ENCODE results near the gene TANGO2. TPM values are rescaled to one million over a fixed set of nuclear protein-coding genes. Genes with fewer than 3 reads are reported as not detected.

TANGO2 gene
- total and polyA plus RNA-seq, 9 of the 15 experiments (the other 6 are each of a cell fraction or from before 2014, with no cell fraction given): 15.5 to 94.9 (median 70.1) TPM

DNA sequence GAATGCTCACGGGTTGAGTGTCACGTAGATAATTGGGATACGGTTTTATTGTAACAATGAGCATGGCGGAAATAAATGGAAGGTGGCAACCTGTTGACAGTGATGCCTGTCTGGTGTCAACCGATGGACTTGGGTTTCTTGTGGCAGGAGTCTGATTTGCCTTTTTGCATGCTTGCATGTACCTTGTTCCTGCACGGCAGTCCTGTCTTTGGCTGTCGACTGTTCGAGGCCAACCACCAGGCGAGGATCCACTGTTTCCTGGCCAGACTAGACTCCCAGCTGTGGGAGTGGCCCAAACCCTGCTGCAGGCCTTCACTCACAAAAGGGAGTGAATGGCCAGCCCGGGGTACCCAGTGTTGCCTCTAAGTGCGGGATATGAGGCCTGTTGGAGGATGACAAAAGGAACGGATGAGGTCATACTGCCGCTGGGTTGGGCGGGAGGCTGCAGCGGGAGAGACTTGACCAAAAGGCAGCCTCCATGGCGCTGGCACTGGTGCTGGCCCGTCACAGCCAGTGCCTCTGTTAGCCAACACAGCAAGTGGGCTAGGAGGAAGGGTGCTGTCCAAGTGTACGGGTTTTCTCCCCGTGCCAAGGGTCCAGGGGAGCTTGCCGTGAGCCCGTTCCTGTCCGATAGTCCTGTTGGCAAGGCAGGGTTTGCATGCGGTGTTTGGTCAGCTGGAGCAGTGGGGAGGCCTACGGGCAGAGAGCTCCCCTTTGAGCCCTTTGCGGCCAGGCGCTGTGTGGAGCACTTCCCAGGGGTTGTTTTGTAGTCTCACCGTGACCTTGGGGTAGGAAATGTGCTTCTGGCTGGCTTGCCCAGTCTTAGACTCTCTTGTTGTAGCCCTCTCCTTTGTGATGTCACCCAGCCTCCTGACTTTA lies 60.1 kb downstream of the TANGO2 start (continued):
- TF ChIP-seq, protein P1, sequence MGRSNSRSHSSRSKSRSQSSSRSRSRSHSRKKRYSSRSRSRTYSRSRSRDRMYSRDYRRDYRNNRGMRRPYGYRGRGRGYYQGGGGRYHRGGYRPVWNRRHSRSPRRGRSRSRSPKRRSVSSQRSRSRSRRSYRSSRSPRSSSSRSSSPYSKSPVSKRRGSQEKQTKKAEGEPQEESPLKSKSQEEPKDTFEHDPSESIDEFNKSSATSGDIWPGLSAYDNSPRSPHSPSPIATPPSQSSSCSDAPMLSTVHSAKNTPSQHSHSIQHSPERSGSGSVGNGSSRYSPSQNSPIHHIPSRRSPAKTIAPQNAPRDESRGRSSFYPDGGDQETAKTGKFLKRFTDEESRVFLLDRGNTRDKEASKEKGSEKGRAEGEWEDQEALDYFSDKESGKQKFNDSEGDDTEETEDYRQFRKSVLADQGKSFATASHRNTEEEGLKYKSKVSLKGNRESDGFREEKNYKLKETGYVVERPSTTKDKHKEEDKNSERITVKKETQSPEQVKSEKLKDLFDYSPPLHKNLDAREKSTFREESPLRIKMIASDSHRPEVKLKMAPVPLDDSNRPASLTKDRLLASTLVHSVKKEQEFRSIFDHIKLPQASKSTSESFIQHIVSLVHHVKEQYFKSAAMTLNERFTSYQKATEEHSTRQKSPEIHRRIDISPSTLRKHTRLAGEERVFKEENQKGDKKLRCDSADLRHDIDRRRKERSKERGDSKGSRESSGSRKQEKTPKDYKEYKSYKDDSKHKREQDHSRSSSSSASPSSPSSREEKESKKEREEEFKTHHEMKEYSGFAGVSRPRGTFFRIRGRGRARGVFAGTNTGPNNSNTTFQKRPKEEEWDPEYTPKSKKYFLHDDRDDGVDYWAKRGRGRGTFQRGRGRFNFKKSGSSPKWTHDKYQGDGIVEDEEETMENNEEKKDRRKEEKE (IDR thresholded peaks at IDR 0.05; ENCODE audit: borderline replicate concordance in 1 of 2, control insufficient read depth in 1 of 2, low read depth in 2 of 2, low read length in 1 of 2): no peak
- TF ChIP-seq PCBP1 (IDR thresholded peaks at IDR 0.05; ENCODE audit: low read depth, low read length, poor library complexity, severe bottlenecking) (no peak), ERF (CRISPR knock-in tag; IDR thresholded peaks at IDR 0.05) (peak; percentile 97), L3MBTL2 (IDR thresholded peaks at IDR 0.05) (no peak), CREB5 (CRISPR knock-in tag; IDR thresholded peaks at IDR 0.05) (no peak), ZBTB34 (CRISPR knock-in tag; IDR thresholded peaks at IDR 0.05) (0 out of 2 replicates have a peak, but pooled peaks have one; percentile 41), HDAC6 (IDR thresholded peaks at IDR 0.05; ENCODE audit: low read depth, low read length) (peak; percentile 89; the same call in 1 of the 2 replicates), ZNF780A (CRISPR knock-in tag; IDR thresholded peaks at IDR 0.05) (no peak), E2F3 (CRISPR knock-in tag; IDR thresholded peaks at IDR 0.05) (peak; percentile 64; the same call in 1 of the 2 replicates), CEBPB (tag; IDR thresholded peaks at IDR 0.05) (no peak), NR1H2 (CRISPR knock-in tag; IDR thresholded peaks at IDR 0.05) (no peak), MYBL2 (IDR thresholded peaks at IDR 0.05; ENCODE audit: low read depth) (no peak), MYBL2 (CRISPR knock-in tag; IDR thresholded peaks at IDR 0.05; ENCODE audit: borderline replicate concordance) (no peak), KDM5B (IDR thresholded peaks at IDR 0.05; ENCODE audit: insufficient replicate concordance, low read depth, low read length) (peak; percentile 79), ATF7 (IDR thresholded peaks at IDR 0.05) (no peak), JUNB (CRISPR knock-in tag; conservative IDR thresholded peaks at IDR 0.05) (0 out of 2 replicates have a peak, but pooled peaks have one; percentile 34), NR4A1 (CRISPR knock-in tag; IDR thresholded peaks at IDR 0.05) (no peak; the same call in 1 of the 2 replicates), NR4A1 (tag; IDR thresholded peaks at IDR 0.05) (no peak; the same call in 1 of the 2 replicates), ZNF696 (CRISPR knock-in tag; conservative IDR thresholded peaks at IDR 0.05) (0 out of 2 replicates have a peak, but pooled peaks have one; percentile 48)
- TF ChIP-seq, protein P2, sequence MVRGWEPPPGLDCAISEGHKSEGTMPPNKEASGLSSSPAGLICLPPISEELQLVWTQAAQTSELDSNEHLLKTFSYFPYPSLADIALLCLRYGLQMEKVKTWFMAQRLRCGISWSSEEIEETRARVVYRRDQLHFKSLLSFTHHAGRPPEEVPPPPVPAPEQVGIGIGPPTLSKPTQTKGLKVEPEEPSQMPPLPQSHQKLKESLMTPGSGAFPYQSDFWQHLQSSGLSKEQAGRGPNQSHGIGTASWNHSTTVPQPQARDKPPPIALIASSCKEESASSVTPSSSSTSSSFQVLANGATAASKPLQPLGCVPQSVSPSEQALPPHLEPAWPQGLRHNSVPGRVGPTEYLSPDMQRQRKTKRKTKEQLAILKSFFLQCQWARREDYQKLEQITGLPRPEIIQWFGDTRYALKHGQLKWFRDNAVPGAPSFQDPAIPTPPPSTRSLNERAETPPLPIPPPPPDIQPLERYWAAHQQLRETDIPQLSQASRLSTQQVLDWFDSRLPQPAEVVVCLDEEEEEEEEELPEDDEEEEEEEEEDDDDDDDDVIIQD (CRISPR knock-in tag; IDR thresholded peaks at IDR 0.05): 0 out of 2 replicates have a peak, but pooled peaks have one; percentile 20

Measured in K562 (cell line).